ENCODE results near the gene CUEDC1.

DNA sequence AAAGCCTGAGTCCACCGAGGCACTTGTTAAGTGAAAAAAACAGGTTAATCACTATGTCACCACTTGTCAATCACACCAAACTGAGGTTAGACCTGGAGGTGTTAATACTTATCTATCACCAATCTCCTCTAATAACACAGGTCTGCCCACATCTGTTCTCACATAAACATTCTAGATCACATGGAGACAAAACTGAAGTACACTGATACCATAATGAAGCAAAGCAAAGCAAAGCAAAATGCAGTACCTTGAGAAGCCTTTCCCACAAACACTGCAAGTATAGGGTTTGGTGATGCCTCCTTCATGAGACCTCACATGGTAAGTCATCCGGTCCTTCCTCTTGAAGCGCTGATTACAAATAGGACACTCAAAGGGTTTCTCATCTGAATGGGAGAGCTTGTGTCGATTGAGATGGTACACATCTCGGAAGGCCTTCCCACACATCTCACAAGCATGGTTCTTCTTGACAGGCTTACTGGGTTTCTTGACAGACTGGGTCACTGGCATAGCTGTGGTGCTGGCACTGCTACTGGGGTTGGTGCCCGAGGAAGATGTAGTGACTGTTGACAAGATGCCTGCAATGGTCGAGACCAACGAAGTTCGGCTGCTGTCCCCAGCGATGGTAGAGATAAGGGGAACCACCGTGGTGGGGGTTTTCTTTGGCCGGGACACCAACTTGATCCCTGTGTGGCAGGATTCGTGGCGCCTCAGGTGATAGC lies 27.4 kb upstream of the CUEDC1 start:
- TF ChIP-seq CTCF (IDR thresholded peaks at IDR 0.05) (no peak), POLR2AphosphoS5 (IDR thresholded peaks at IDR 0.05) (no peak), POLR2A (IDR thresholded peaks at IDR 0.05) (no peak)
